HuH-7 (cell line): ENCODE data around the gene TCF4.
A peak's percentile ranks its signal among the peaks of the same experiment; 100 is the strongest.

ENCODE experiments used
- DNase-seq: peaks from one replicate; pipeline ENCODE4 v3.0.0; 2011; ENCODE audit warnings: low spot score

Gene TCF4

GRCh38 chr18:55407191-55407590 lies 180.8 kb downstream of the TCF4 start:
- no peak for DNase-seq

DNA sequence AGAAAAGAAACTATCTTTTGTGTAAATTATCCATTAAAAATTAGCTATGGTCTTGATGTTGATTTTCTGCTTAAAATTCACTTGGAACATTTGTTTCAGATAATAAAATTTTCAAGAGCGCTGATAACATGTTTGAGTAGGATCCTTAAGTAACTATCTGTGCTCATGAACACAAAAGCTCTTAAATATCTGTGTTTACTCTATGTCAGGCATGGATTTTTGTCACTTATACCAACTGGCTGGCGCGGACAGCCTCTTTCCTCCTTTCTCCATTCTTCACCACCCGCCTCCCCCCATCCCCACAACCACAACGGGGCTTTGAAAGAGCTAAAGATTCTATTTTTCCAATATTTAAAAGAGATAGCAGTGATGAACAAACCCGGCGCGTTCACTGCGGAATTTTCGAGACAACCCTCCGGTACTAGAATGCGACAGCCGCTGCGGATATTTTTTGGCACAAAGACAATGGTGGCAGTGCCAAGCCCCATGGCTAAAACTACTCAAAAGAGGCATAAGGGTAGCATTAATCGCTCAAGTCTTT lies 181.5 kb downstream of the TCF4 start:
- no peak for DNase-seq

- no peak for DNase-seq
These were observed 182.0 kb downstream of the TCF4 start for GRCh38 chr18:55405893-55406406.

DNA sequence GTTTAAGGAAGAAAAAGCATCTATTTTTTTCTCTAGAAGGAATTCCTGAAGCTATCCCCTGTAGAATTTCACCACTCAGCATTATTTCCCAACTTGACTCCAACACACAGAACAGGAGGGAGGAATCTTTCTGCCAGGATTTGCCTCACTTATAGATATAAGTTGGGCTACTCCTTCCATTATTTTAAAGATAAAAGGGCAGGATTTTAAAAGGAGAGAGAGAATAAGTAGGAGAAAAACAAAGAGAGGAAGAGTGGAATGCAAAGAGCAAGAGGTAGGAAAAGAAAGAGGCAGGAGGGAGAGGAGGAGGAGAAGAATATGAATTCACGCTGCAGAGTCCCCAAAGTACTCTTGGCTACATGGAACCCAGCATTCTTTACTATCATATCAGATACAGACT lies 182.5 kb downstream of the TCF4 start:
- no peak for DNase-seq

DNA sequence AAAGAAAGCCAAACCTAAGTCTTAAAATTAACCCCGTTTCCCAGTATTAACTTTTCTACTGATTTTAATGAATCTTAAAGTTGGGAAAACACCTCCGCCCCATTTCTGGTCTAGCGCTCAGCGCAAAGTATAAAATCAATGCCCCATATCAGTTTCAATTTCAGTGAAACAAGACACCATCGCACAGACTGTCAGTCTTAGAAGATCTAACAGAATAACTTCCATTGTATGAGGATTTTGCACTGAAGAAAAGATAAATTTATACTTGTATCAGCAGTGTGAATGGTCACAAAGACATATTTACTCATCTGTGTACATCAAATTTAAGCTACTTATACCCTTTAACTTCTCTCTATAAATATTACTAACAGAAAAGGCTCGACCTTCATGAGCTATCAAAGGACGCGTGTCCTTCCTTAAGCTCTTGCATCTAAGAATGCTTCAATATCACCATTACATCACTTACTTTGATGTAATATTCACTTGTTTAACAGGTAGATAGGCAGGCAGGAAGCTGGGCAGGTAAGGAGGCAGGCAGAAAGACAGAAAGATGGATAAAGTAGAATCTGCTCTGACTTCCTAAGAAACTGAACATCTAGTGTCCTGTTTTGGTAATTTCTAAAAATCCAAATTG lies 183.0 kb downstream of the TCF4 start:
- no peak for DNase-seq

DNA sequence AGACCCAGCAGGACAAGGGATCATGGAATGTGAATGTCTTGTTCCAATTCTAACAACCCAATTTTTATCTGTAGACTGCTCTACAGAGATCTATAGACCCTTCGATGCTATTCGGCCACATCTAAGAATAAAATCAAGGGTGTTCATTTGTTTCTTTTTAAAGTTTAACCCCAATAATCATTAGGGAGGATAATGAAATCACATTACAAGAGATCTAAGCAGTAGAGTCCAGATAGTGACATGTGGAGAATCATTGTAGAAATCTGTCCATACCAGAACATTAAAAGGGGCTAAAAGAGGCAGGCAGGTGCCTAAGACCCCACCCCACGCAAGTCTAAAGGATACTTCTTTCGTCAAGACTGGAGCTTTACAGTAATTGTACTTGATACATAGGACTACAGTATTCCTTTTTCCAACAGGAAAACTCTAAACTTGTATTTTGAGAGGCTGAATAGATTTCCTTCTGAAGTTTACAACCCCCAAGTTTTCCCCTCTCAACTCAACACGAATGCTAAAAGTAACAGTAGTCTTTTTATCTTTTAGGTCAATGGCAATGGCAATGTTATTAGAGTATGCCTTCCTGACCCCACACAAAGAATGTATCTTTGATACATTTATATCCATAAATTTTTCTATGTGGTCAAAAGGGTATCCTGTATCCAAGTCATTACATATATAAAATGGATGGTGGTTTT lies 183.7 kb downstream of the TCF4 start:
- DNase-seq, result no peak

- no peak for DNase-seq
These were observed 184.5 kb downstream of the TCF4 start for GRCh38 chr18:55403421-55403949.

- DNase-seq, result no peak
These were observed 185.1 kb downstream of the TCF4 start for GRCh38 chr18:55402731-55403405.

- DNase-seq, result peak; percentile 14
These were observed 186.3 kb downstream of the TCF4 start for GRCh38 chr18:55401638-55402191.

- DNase-seq, result no peak
These were observed 187.1 kb downstream of the TCF4 start for GRCh38 chr18:55400590-55401541.

GRCh38 chr18:55400081-55400480 lies 187.9 kb downstream of the TCF4 start:
- no peak for DNase-seq

DNA sequence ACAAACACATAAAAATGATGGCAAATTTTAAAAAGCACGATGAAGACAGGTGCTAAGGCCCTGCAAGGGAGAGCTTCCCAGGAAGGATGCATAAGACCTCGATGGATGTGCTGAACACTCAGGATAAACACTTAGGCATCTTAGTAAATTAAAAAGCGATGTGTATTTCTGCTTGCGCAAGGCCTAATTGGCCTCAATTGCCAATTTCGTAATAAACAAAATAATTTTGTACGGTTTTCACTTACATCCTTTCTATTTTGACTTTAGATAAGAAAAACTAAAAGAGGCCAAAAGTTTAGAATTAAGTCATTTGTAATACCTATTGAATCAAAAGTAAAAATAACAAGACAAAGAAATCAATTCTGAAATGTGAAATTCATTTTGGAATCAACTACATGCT lies 189.1 kb downstream of the TCF4 start:
- DNase-seq, result no peak

DNA sequence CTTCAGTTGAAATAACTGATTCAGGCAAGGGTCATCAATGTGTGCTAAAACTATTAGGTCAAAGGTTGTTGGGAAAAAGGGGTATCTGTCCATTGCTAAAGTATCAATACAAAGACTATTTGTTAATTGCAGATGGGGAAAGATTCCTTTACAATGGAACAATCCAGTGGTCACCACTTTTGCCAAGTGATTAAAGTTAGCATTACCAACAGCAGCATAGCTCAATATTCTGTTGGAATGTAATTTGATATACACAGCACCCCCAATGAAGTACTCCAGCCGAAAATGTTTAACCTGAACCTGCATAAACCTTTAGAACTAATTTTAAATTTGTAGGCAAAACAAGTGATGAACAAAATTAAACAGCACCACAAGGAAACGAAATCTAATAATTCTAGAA lies 191.0 kb downstream of the TCF4 start:
- DNase-seq, result no peak

DNA sequence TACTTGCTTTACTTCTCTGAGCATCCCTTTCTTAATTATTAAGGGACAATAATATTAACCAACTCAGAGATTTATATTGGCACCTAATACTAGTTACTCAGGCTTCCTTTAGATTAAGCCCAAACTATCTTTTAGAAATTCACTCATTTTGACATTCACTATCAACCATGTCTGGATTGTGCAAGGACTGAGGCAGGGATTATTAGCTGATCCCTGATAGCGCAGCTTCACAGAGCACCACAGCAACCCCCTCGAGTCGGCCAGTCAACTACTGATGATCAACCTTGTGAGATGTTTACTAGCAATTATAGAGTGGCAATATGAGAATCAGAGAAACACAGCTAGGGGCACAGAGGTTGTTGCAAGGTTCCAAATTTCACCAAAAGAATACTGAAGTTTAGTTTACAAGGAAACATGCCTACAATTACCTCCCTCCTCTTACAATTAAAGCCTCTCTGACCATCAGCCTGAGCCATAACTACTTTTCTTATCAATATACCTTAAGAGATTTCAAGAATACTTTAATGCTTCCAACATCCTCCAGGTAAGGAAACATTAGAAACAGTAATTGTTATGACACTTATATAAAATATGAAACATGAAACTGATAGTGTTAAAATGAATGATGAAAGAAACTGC lies 191.6 kb downstream of the TCF4 start:
- DNase-seq, result no peak

- no peak for DNase-seq
These were observed 192.2 kb downstream of the TCF4 start for GRCh38 chr18:55395799-55396198.

DNA sequence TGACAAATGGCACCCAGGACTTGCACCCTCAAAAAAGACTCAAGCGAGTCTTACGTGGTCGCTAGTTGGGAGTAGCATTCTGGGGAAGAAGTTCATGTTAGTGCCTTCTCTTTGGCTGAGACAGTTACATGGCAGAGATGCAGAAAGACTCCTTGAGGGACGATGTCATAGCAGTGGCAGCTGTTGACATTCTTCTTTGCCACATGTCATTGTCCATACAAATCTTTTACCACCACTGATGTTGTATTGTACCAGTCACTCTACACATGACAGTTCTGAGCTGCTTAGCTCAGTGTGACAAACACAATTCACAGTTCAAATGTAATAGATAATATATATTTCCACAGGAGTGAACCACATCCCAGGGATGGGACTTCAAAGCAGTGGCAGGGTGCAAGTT lies 197.1 kb downstream of the TCF4 start:
- no peak for DNase-seq

DNA sequence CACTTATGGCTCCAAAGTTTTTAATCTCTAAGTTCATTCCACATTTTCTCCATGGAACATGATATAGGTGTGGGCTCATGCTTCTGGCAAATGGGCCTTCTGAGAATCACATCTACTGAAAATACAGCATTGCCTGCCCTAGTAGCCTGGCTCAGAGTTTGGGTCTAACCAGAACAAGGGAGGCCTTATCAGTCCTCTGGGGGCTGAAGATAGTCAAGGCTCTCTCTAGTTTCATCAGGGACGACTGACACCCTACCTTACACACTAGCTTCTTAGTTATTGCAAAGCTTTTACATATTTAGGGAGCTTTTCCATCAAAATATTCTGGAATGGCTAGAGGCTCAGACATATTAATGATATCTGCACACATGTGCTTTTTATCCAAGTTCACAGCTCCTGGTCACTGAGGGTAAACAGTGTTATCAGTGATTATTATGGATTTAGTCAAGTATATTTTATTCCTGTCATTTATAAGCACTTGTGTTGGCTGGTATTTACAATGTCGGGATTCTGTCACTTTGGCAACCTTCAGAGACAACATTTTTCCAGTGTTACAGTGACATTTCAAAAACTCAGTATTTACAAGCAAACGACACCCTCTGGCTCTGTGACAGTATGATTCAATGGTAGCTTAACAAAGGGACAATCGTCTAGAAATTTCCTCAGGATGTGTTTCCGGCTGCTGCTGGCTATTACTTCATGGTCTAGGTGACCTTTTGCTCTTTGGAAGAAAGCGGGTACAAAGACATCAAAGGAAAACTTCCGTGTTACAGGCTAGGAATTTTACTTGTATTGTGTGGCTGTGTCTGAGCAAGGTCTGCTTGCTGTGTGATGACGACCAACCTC lies 200.6 kb downstream of the TCF4 start:
- DNase-seq, result no peak

GRCh38 chr18:55386545-55386944 lies 201.4 kb downstream of the TCF4 start:
- DNase-seq, result no peak

DNA sequence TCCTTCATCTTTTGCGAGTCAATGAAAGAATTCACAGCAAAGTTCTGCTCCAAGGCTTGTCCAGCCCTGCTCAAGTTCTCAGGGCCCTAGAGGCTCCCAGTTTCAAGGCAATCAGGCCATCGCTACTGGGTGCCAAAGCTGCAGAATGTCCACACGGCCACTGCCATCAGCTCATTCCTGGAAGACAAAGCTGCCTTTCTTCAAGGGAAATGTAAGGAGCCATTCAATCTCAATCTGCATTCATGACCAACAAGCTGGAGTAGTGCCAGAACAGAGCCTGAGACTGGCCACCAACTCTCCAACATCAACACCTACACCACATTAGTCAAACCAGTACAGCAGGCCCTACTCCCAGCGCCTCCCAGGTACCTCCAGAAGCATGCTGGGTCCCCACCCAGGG lies 202.2 kb downstream of the TCF4 start:
- DNase-seq, result no peak
